ENCODE data around the gene NBPF1.
"Not testable (repeated sequence)": the region's sequence is repeated elsewhere in the genome, so short reads cannot be mapped to it uniquely, and the experiment has no call there.

GRCh38 chr1:16611164-16611563 is 2.2 kb downstream of the NBPF1 start:
- TF ChIP-seq CTCF, EZH2, EZH2phosphoT487 (IDR thresholded peaks at IDR 0.05): not testable (repeated sequence)

Measured in neural progenitor cell (in vitro differentiated cells).